Frontal cortex (tissue), 4 donors: Measurements from ENCODE around the gene TRIM62. TPM values are rescaled to one million over a fixed set of nuclear protein-coding genes. Genes with fewer than 3 reads are reported as not detected.
A peak's percentile ranks its signal among the peaks of the same experiment; 100 is the strongest.
"Not testable (repeated sequence)": the region's sequence is repeated elsewhere in the genome, so short reads cannot be mapped to it uniquely, and the experiment has no call there.

Experiments
- DNase-seq, 2 donors: peaks; one replicate each; pipeline ENCODE4 v3.0.0; 2012; ENCODE audit warnings: low spot score in 2 of 2
- FAIRE-seq: peaks from 2 replicates; lab custom pipeline; 2012; peaks lifted over from hg19 to GRCh38; lab: Jason Lieb, UNC
- total RNA-seq: library from RNA; depleted of rRNA; stranded (reverse); fragments of >200 nt; gene quantifications from one replicate; pipeline ENCODE4 v1.2.3, GENCODE V29; 2014
- donor health status: control.
- donor health status: control.
- donor health status: control.

The TRIM62 gene
- total RNA-seq, 1 donor from 2014 or later = 3.3 TPM

DNA sequence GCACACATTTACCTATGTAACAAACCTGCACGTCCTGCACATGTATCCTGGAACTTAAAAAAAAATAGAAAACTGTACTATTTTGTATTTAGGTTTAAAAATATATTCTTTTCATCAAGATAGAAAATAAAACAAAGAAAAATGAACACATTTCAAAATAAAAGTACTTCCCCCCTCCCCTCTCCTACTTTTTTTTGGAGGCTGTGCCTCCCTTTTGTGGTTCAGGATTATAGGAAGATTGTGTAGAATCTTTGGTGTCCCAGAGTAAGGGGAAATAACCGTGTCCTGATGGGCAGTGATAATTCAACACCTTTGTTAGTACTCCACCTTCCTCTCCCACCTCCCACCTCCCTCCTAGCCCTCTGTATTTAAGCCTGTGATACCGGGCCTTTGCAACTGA, 40.1 kb downstream of the TRIM62 start:
- DNase-seq (no peak), FAIRE-seq (no peak)

GRCh38 chr1:33141216-33141615, 40.6 kb downstream of the TRIM62 start:
- DNase-seq (no peak), FAIRE-seq (no peak)

DNA sequence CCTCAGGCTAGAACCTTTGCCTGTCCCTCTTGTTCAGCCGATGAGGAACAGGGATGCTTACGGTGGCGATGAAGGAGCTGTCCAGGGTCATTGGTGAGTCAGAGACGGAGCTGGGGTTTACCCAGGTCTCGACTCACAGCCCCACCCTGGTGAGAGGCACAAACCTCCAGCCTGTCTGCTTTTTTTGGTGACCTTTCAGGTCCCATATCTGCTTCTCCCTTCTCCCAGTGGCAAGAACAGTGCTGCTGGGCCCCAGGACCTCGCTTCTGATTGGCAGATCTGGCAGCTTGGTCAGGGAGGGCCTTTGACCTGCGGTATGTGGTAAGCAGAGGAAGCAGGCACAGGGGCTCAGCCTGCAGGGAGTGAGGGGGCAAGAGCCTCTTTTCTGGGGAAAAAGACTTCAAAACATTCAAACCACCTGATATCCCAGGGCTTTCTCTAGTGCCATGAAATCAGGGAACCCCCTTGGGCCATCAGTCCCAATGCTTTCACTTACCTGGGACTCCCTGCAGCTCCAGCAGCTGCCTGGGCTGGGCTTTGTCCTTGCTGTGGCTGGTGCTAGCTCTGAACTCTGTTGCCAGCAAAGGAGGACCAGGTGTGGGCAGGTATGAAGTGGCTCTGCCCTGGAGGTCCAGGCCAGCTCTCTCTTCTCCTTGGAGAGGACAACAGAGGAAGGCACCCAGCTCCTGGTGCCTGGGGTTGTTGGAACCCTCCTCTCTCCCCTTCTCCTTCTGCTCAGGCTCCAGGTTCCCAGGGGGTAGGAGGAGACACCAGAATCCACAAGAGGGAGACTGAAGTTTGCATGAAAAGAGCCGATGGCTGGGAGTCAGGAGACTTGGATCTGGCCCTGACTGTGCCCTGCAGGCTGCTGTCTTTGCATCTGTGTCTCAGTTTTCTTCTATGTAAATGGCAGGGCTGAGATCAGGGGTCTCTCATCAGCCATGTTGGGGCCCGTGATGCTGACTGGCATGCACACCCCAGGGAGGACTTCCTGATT, 41.4 kb downstream of the TRIM62 start:
- no peak for DNase-seq
- FAIRE-seq = no peak

GRCh38 chr1:33137800-33138199, 44.0 kb downstream of the TRIM62 start:
- FAIRE-seq (no peak), DNase-seq (no peak)

DNA sequence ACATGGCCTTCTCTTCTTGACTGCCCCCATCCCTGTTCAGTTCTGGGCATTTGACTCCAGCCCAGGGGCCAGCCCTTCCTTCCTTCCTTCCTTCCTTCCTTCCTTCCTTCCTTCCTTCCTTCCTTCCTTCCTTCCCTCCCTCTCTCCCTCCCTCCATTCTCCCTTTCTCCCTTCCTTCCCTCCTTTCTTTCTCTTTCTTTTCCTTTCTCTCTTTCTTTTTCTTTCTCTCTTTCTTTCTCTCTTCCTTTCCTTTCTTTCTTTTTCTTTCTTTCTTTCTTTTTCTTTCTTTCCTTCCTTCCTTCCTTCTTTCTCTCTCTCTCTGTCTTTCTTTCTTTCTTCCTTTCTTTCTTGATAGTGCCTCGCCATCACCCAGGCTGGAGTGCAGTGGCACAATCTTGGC, 45.8 kb downstream of the TRIM62 start:
- not testable (repeated sequence) for DNase-seq, FAIRE-seq

DNA sequence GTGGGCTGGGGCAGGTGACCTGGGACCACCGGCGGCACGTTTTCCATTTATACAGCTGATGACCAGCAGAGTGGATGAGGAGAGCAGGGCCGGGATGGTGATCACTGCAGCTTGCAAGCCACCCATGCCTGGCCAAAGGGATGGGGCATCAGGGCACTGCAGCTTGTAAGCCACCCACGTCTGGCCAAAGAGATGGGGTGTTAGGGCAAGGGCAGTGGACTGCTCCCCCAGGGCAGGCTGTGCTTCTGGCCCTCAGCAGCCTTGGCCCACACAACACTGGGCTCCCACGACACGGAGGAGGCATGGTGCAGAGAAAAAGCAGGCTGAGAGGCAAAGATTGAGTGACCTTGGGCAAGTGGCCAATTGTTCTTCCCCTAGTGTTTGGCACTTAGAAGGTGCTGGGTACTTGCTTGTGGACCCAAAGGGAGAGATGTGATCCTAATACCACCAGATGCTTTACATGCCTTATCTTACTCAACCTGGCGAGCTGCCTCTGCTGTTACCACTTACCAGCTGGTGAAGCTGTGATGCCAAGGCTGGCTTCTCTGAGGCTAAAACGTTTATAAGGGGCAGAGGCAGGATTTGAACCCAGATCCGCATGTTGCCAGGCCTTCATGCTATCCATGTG, 48.3 kb downstream of the TRIM62 start:
- DNase-seq (no peak), FAIRE-seq (no peak)

DNA sequence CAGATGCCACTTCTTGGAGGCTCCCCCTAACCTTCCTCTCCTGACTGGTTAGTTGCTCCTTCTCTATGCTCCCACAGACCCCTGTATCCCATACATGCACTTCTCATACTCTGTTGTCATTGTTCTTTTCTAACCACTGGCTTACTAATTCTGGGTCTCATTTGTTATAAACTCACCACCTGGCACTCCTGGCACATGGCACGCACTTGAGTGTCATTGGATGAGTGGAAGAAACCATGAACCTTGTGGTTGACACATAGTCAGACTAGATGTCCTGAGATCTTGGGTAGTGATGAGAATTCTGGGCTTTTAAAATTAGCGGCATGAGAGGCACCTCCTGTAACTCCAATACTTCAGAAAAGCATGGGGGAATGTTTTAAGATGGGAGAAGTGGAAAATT, 49.3 kb downstream of the TRIM62 start:
- no peak for FAIRE-seq
- no peak for DNase-seq

DNA sequence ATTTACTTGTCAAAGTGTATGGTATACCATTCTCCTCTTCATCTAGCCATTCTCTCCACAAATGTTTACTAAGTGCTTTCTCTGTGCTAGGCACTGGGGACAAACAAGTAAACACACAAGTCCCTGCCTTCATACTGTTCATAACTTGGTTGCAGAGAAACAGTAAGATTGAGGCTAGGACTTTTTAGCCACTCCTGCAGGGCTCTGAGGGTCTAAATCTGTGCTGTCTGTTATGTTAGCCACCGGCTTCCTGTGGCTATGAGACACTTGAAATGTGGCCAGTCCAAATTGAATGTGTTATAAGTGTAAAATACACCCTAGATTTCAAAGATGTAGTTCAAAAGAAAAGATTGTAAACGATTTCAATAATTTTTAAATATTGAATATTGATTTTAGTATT, 50.7 kb downstream of the TRIM62 start:
- DNase-seq (no peak), FAIRE-seq (no peak)

GRCh38 chr1:33130297-33130696, 51.5 kb downstream of the TRIM62 start:
- no peak for FAIRE-seq
- no peak for DNase-seq

DNA sequence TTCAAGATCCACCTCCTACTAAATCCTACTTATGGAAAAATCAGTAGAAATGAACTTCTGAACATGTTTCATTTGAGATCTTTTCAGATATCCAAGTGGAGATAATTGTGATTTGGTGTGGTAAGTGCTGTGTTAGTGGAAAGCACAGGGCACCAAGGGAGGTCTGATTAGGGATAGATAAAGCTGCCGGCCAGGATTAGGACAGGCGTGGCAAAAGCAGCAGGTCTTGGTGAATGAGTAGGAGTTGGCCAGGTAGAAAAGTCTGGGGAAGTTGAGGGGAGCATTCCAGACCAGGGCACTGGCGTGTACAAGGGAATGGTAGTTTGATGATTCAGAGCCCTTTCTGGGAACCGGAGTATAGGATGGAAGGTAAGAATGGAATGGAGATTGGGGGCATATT, 53.1 kb downstream of the TRIM62 start:
- DNase-seq (no peak), FAIRE-seq (no peak)

DNA sequence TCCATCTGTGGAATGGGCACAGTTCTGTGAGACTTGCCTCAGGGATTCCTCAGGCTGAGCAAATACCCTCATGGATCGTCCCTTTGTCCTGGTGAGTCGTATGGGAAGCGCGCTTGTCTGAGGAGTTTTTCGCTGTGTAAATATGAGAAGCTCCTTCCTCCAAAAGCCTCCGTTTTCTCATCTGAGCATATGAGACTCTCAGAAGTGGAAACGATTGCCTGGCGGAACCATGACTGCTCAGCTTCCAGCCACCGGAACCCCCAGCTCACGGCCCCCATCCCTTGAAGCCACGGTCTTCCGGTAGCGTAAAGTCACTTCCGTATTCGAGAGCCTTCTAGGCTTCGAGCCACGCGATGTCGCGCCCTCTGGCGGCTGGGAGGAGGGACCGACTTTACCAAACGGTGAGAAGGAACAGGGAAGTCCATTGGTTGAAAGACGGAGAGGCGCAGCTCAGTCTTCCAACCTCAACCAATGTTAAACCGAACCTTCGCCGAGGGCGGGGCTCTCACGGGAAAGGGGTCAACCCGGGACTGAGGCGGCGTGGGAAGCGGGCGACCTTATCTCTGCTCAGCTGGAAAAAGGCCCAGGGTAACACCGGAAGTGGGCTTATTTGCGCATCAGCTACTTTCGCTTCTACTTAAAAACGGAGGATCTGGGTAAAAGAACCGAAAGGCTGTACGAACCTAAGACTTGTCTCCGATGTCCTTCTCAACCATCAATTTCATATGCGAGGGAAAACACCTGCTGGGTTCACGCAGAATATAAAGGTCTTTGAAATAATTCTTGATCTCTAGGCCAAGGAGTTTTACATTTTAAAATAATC, 54.6 kb downstream of the TRIM62 start:
- FAIRE-seq = peak; percentile 88
- peak; percentile 77 to 93 for DNase-seq

DNA sequence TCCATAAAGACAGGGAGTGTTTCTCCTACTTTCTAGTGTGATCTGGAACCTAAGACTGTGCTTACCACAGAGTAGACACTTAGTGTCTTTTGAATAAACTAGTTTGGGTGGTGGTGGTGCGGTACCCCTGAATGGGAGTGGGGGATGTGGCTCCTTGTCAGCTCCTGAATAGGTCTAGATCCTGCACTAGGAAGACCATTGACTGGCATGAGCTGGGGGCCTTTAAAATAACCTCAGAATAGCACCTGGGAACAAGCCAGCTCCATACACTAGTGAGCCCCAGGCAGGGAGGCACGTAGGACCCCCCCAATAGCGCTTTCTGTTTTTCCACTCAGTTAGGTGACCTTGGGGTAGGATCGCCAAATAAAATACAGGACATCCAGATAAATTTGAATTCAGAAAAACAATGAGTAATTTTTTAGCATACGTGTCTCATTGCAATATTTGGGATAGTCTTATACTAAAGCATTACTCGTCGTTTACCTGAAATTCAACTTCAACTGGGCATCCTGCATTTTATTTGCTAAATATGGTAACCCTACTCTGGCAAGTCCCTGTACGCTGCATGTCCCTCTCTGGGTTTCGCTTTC, 55.3 kb downstream of the TRIM62 start:
- DNase-seq = no peak

DNA sequence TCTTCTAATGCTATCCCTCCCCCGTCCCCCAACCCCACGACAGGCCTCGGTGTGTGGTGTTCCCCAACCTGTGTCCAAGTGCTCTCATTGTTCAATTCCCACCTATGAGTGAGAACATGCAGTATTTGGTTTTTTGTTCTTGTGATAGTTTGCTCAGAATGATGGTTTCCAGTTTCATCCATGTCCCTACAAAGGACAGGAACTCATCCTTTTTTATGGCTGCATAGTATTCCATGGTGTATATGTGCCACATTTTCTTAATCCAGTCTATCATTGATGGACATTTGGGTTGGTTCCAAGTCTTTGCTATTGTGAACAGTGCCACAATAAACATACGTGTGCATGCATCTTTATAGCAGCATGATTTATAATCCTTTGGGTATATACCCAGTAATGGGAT, 57.2 kb downstream of the TRIM62 start:
- DNase-seq, FAIRE-seq: not testable (repeated sequence)

More for the DNA sequence above, 55.3 kb downstream of the TRIM62 start:
- no peak for FAIRE-seq

DNA sequence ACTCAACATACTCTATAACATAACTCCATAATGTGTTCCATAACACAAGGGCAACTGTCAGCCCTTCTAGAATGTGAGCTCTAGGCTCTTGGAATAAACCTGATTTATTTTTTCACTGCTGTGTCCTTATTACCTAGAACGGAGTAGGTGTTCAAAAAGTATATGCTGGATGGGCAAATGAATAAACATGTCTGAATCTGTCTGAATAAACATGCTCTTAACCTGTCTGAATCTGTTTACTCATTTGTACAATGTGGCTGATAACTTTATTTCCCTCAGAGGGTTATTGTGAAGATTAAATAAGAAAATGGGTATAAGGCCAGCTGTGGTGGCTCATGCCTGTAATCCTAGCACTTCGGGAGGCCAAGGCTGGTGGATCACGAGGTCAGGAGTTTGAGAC, 58.6 kb downstream of the TRIM62 start:
- FAIRE-seq (no peak), DNase-seq (no peak)

DNA sequence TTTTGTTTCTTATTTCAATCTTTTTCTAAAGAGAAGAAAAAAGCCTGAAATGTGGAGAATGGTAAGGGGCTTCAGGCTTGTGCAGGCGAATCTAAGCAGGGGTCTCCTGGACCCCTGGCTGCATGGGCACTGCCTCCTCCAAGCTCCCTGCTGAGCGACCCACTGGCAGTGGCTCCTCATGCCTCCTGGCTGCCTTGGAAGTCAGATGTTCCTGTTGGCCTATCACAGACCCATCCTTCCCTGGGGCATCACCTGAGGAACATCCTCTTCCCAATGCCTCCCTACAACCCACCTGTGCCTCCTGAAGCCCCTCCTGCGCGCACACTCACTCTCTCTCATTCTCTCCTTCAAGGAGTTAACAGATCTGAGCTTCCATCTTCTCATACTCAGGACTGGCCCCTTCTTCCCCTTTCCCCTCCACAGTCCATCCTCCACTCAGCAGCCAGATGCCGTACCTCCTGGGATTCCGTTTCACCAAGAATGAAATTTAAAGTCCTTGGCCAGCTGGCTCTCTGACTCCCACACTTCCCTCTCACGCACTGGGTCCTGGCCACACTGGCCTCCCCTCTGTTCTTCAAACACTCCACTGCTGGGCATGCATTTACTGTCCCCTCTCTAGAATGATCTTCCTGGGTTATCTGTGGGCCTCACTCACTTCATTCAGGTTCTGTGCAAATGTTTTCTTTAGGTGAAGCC, 59.2 kb downstream of the TRIM62 start:
- no peak for FAIRE-seq

DNA sequence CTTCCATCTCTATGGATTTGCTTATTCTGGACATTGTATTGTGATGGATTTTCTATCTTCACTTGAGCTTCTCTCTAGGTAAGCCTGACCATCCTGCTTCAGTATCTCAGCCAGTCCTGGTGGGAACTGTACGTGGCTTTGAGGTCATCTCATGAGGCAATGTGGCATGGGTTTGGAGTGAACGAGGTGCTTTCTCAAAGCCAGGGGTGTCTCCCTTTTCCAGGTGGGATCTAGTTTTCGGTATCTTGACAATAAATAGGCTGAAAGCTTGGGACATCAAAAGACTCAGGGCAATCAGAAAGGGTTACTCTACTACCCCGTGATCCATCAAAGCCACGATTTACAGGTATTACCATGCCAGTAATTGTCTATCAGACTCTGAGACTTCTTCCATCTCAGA, 60.1 kb downstream of the TRIM62 start:
- no peak for DNase-seq
- FAIRE-seq = no peak

More for the DNA sequence above, 59.2 kb downstream of the TRIM62 start:
- no peak for DNase-seq

- no peak for FAIRE-seq
- no peak for DNase-seq
Measured at GRCh38 chr1:33120436-33121231, 61.2 kb downstream of the TRIM62 start.

- no peak for DNase-seq
- no peak for FAIRE-seq
Measured at GRCh38 chr1:33119532-33120217, 62.2 kb downstream of the TRIM62 start.
